KMS-11 (cell line): ENCODE data around the gene PSG1.
"Not testable (repeated sequence)": the region's sequence is repeated elsewhere in the genome, so short reads cannot be mapped to it uniquely, and the experiment has no call there.

Experiments
- H2AFZ ChIP-seq: fragments of 200-600 bp; sonication (generic); 2 replicates; pipeline ENCODE4 v1.6.1; 2016; ENCODE audit warnings: antibody characterized with exemption, mixed run types, low read depth
- H3K27ac ChIP-seq: fragments of 200-600 bp; sonication (generic); 2 replicates; pipeline ENCODE4 v1.6.1; 2016; ENCODE audit warnings: mild to moderate bottlenecking, mixed run types
- H3K27me3 ChIP-seq: fragments of 200-600 bp; sonication (generic); 2 replicates; pipeline ENCODE4 v1.6.1; 2017; ENCODE audit warnings: mild to moderate bottlenecking, low read depth, mixed run types, moderate library complexity; ENCODE audit not compliant: insufficient read depth
- H3K36me3 ChIP-seq: fragments of 200-600 bp; sonication (generic); 2 replicates; pipeline ENCODE4 v1.6.1; 2017; ENCODE audit warnings: mild to moderate bottlenecking, mixed run types; ENCODE audit not compliant: insufficient read depth
- H3K4me1 ChIP-seq: fragments of 200-600 bp; sonication (generic); 2 replicates; pipeline ENCODE4 v1.6.1; 2016; ENCODE audit warnings: mild to moderate bottlenecking, low read depth, mixed run types; ENCODE audit not compliant: poor library complexity, severe bottlenecking
- H3K4me2 ChIP-seq: fragments of 200-600 bp; sonication (generic); 2 replicates; pipeline ENCODE4 v1.7.0; 2016; ENCODE audit warnings: mild to moderate bottlenecking, mixed run types
- H3K4me3 ChIP-seq: fragments of 200-600 bp; sonication (generic); IDR thresholded peaks from 2 replicates; pipeline ENCODE4 v1.6.1; 2017; ENCODE audit warnings: low read depth, low read length, mixed read lengths; ENCODE audit not compliant: insufficient read depth
- H3K79me2 ChIP-seq: fragments of 200-600 bp; sonication (generic); 2 replicates; pipeline ENCODE4 v1.6.1; 2016; ENCODE audit warnings: low read depth, mixed run types; ENCODE audit not compliant: insufficient read depth
- H3K9ac ChIP-seq: fragments of 200-600 bp; sonication (generic); 2 replicates; pipeline ENCODE4 v1.6.1; 2016; ENCODE audit warnings: mild to moderate bottlenecking, mixed run types
- H4K20me1 ChIP-seq: fragments of 200-600 bp; sonication (generic); 2 replicates; pipeline ENCODE4 v1.6.1; 2016; ENCODE audit warnings: mild to moderate bottlenecking, mixed run types; ENCODE audit not compliant: insufficient read depth
- CTCF ChIP-seq: fragments of 200-600 bp; sonication (generic); conservative IDR thresholded peaks from 2 replicates; pipeline ENCODE4 v1.6.1; 2017; ENCODE audit warnings: low read depth, mild to moderate bottlenecking, antibody characterized with exemption, low read length, moderate library complexity, mixed read lengths

The PSG1 gene

GRCh38 chr19:42919757-42920079 lies 40.2 kb upstream of the PSG1 start:
- no peak overlapping the region for H3K27ac ChIP-seq
- H3K4me3 ChIP-seq: no peak overlapping the region
- H3K36me3 ChIP-seq: no peaks in the 10 kb centered on the region
- H3K27me3 ChIP-seq: no peaks in the 10 kb centered on the region
- no peaks in the 10 kb centered on the region for H3K79me2 ChIP-seq
- H3K4me1 ChIP-seq: no peaks in the 10 kb centered on the region
- no peak for TF ChIP-seq CTCF
- no peak overlapping the region for H3K4me2 ChIP-seq
- H2AFZ ChIP-seq: no peak overlapping the region
- H3K9ac ChIP-seq: no peak overlapping the region
- H4K20me1 ChIP-seq: no peaks in the 10 kb centered on the region

GRCh38 chr19:42919070-42919756 lies 39.7 kb upstream of the PSG1 start:
- not testable (repeated sequence) for H3K27me3 ChIP-seq

GRCh38 chr19:42918377-42919069 lies 39.0 kb upstream of the PSG1 start:
- H2AFZ ChIP-seq, H3K79me2 ChIP-seq, H4K20me1 ChIP-seq, H3K9ac ChIP-seq, H3K4me1 ChIP-seq, H3K4me2 ChIP-seq, H3K36me3 ChIP-seq, H3K27ac ChIP-seq, H3K4me3 ChIP-seq, H3K27me3 ChIP-seq: not testable (repeated sequence)

More at GRCh38 chr19:42919070-42919756, 39.7 kb upstream of the PSG1 start:
- 0 out of 2 replicates have a peak, but pooled peaks have one; percentile 20 for TF ChIP-seq CTCF
- not testable (repeated sequence) for H4K20me1 ChIP-seq, H3K36me3 ChIP-seq, H3K4me3 ChIP-seq, H2AFZ ChIP-seq, H3K27ac ChIP-seq, H3K4me1 ChIP-seq, H3K9ac ChIP-seq, H3K79me2 ChIP-seq, H3K4me2 ChIP-seq

- H3K36me3 ChIP-seq, H3K4me1 ChIP-seq, H3K27me3 ChIP-seq, H4K20me1 ChIP-seq, H3K4me2 ChIP-seq, H3K4me3 ChIP-seq, H2AFZ ChIP-seq, H3K27ac ChIP-seq, H3K79me2 ChIP-seq, H3K9ac ChIP-seq: not testable (repeated sequence)
Measured at GRCh38 chr19:42917634-42918033, 38.1 kb upstream of the PSG1 start, which contains the start of gene PSG6. Gene PSG6, minus strand, starts transcription at chr19:42917894. Its CDS starts 102 bp downstream, at chr19:42917792.

- not testable (repeated sequence) for H3K9ac ChIP-seq, H3K79me2 ChIP-seq, H3K4me3 ChIP-seq, H3K4me2 ChIP-seq, H3K27ac ChIP-seq, H3K27me3 ChIP-seq, H3K36me3 ChIP-seq, H3K4me1 ChIP-seq, H2AFZ ChIP-seq, H4K20me1 ChIP-seq
Measured at GRCh38 chr19:42916931-42917330, 37.4 kb upstream of the PSG1 start.

GRCh38 chr19:42913516-42913915 lies 34.0 kb upstream of the PSG1 start:
- H3K36me3 ChIP-seq, H3K4me1 ChIP-seq, H4K20me1 ChIP-seq, H3K27me3 ChIP-seq, H3K4me3 ChIP-seq, H3K79me2 ChIP-seq, H3K9ac ChIP-seq, H2AFZ ChIP-seq, H3K4me2 ChIP-seq, H3K27ac ChIP-seq: not testable (repeated sequence)

- not testable (repeated sequence) for H3K9ac ChIP-seq, H3K4me2 ChIP-seq, H3K4me1 ChIP-seq, H2AFZ ChIP-seq, H3K27ac ChIP-seq, H3K36me3 ChIP-seq, H3K79me2 ChIP-seq, H3K4me3 ChIP-seq, H4K20me1 ChIP-seq, H3K27me3 ChIP-seq
Measured at GRCh38 chr19:42912941-42913340, 33.4 kb upstream of the PSG1 start.

GRCh38 chr19:42911731-42912130 lies 32.2 kb upstream of the PSG1 start:
- H3K79me2 ChIP-seq, H3K36me3 ChIP-seq, H2AFZ ChIP-seq, H3K27me3 ChIP-seq, H4K20me1 ChIP-seq, H3K4me3 ChIP-seq, H3K4me2 ChIP-seq, H3K9ac ChIP-seq, H3K27ac ChIP-seq, H3K4me1 ChIP-seq: not testable (repeated sequence)

- not testable (repeated sequence) for H3K27me3 ChIP-seq, H3K4me3 ChIP-seq, H2AFZ ChIP-seq, H3K79me2 ChIP-seq, H3K4me2 ChIP-seq, H3K36me3 ChIP-seq, H4K20me1 ChIP-seq, H3K9ac ChIP-seq, H3K27ac ChIP-seq, H3K4me1 ChIP-seq
Measured at GRCh38 chr19:42906162-42906561, 26.6 kb upstream of the PSG1 start.
